HepG2 (cell line): ENCODE results near the gene POP7. TPM values are rescaled to one million over a fixed set of nuclear protein-coding genes. Genes with fewer than 3 reads are reported as not detected.

Experiments
- AKAP8 ChIP-seq: sonication (generic); formaldehyde crosslinking; IDR thresholded peaks from 2 replicates; pipeline ENCODE4 v1.5.1; 2020; ENCODE audit warnings: mild to moderate bottlenecking, missing genetic modification reagents
- ARID4A ChIP-seq: sonication (generic); formaldehyde crosslinking; IDR thresholded peaks from 2 replicates; pipeline ENCODE4 v1.5.0; 2020; ENCODE audit warnings: mild to moderate bottlenecking, missing genetic modification reagents, borderline replicate concordance
- ATF7 ChIP-seq, 2 experiments: fragments of 450-650 bp in 1 of 2; sonication (generic) in 1 of 2; formaldehyde crosslinking in 1 of 2; IDR thresholded peaks; 2 replicates each; pipeline versions ENCODE4 v1.4.0 to v1.6.1; 2016 to 2020; ENCODE audit warnings: antibody characterized with exemption in 1 of 2, mild to moderate bottlenecking in 1 of 2, missing genetic modification reagents in 1 of 2
- BRF2 ChIP-seq: sonication (generic); formaldehyde crosslinking; IDR thresholded peaks from 2 replicates; pipeline ENCODE4 v1.8.1; 2022; ENCODE audit warnings: mild to moderate bottlenecking, missing genetic modification reagents
- FLYWCH1 ChIP-seq: sonication (generic); formaldehyde crosslinking; IDR thresholded peaks from 2 replicates; pipeline ENCODE4 v1.8.1; 2023; ENCODE audit warnings: mild to moderate bottlenecking, missing genetic modification reagents
- GABPB1 ChIP-seq: IDR thresholded peaks from 2 replicates; pipeline ENCODE4 v1.6.1; 2016; ENCODE audit warnings: mild to moderate bottlenecking, missing genetic modification reagents, moderate library complexity, missing compliant biosample characterization
- ISL2 ChIP-seq: sonication (generic); formaldehyde crosslinking; IDR thresholded peaks from 2 replicates; pipeline ENCODE4 v1.5.0; 2020; ENCODE audit warnings: missing genetic modification reagents
- LCORL ChIP-seq, 2 experiments: fragments of 450-650 bp in 1 of 2; sonication (generic) in 1 of 2; formaldehyde crosslinking in 1 of 2; IDR thresholded peaks; 2 replicates each; pipeline versions ENCODE4 v1.5.0 to v1.6.1; 2017 to 2020; ENCODE audit warnings: antibody characterized with exemption in 1 of 2, missing genetic modification reagents in 1 of 2
- MAX ChIP-seq: IDR thresholded peaks from 2 replicates; pipeline ENCODE4 v1.6.1; 2012; ENCODE audit warnings: inconsistent platforms
- NCOA2 ChIP-seq: sonication (generic); formaldehyde crosslinking; IDR thresholded peaks from 2 replicates; pipeline ENCODE4 v1.8.0; 2022; ENCODE audit warnings: inconsistent platforms
- PLSCR1 ChIP-seq: sonication (generic); formaldehyde crosslinking; IDR thresholded peaks from 2 replicates; pipeline ENCODE4 v1.5.0; 2020; ENCODE audit warnings: missing genetic modification reagents, mild to moderate bottlenecking, borderline replicate concordance
- RAD51 ChIP-seq: fragments of 450-650 bp; IDR thresholded peaks from 2 replicates; pipeline ENCODE4 v1.6.1; 2016; ENCODE audit warnings: borderline replicate concordance
- SAFB2 ChIP-seq: sonication (generic); formaldehyde crosslinking; IDR thresholded peaks from 2 replicates; pipeline ENCODE4 v1.5.1; 2020; ENCODE audit warnings: missing genetic modification reagents, low read depth, mild to moderate bottlenecking, borderline replicate concordance
- SIN3A ChIP-seq: IDR thresholded peaks from 2 replicates; pipeline ENCODE4 v1.6.1; 2011; ENCODE audit warnings: low read depth, mild to moderate bottlenecking, control low read depth, low read length, borderline replicate concordance
- SP5 ChIP-seq: IDR thresholded peaks from 2 replicates; pipeline ENCODE4 v1.6.1; 2016; ENCODE audit warnings: low read depth, borderline replicate concordance
- SPEN ChIP-seq: sonication (generic); formaldehyde crosslinking; IDR thresholded peaks from 2 replicates; pipeline ENCODE4 v1.5.1; 2020; ENCODE audit warnings: low read depth, mild to moderate bottlenecking, missing genetic modification reagents
- TFAP4 ChIP-seq: sonication (generic); IDR thresholded peaks from 2 replicates; pipeline ENCODE4 v1.6.1; 2016; ENCODE audit warnings: low read depth, borderline replicate concordance
- XBP1 ChIP-seq: sonication (generic); formaldehyde crosslinking; IDR thresholded peaks from 2 replicates; pipeline ENCODE4 v1.5.0; 2020; ENCODE audit warnings: missing genetic modification reagents
- ZBTB38 ChIP-seq: sonication (generic); formaldehyde crosslinking; IDR thresholded peaks from 2 replicates; pipeline ENCODE4 v1.5.1; 2020; ENCODE audit warnings: mild to moderate bottlenecking, missing genetic modification reagents
- ZFP36L2 ChIP-seq: sonication (generic); formaldehyde crosslinking; IDR thresholded peaks from 2 replicates; pipeline ENCODE4 v1.4.0; 2020; ENCODE audit warnings: missing genetic modification reagents
- ZMYM3 ChIP-seq: sonication (generic); formaldehyde crosslinking; IDR thresholded peaks from 2 replicates; pipeline ENCODE4 v1.5.1; 2020; ENCODE audit warnings: mild to moderate bottlenecking, missing genetic modification reagents
- ZNF451 ChIP-seq: sonication (generic); formaldehyde crosslinking; IDR thresholded peaks from 2 replicates; pipeline ENCODE4 v1.5.0; 2020; ENCODE audit warnings: mild to moderate bottlenecking, missing genetic modification reagents
- ZNF562 ChIP-seq: sonication (generic); formaldehyde crosslinking; IDR thresholded peaks from 2 replicates; pipeline ENCODE4 v1.8.0; 2022; ENCODE audit warnings: missing genetic modification reagents, borderline replicate concordance
- ZNF720 ChIP-seq: sonication (generic); formaldehyde crosslinking; IDR thresholded peaks from 2 replicates; pipeline ENCODE4 v1.4.0; 2020; ENCODE audit warnings: missing genetic modification reagents
- polyA plus RNA-seq, 8 experiments: library from polyadenylated mRNA; depleted of rRNA in 3 of 8; stranded (reverse) in 7 of 8; unstranded in 1 of 8; fragments of >200 nt; fragmentation: Illumina TruSeq in 4 of 8; extraction: Trizol in 4 of 8; gene quantifications; 2 replicates each; pipeline versions ENCODE4 v1.2.1 to v1.2.3, GENCODE V29; 2011 to 2016; ENCODE audit warnings: low read depth in 4 of 8, missing spikeins in 1 of 8, mixed read lengths in 1 of 8; ENCODE audit not compliant: insufficient read depth in 1 of 8
- total RNA-seq, 5 experiments: library from RNA; depleted of rRNA; stranded (reverse); fragments of >200 nt; fragmentation: Illumina TruSeq; extraction: Trizol; gene quantifications; 2 replicates each; pipeline ENCODE4 v1.2.3, GENCODE V29; 2016; ENCODE audit warnings: low read depth in 1 of 5

POP7 gene
- total and polyA plus RNA-seq, 2 of the 13 experiments (the other 11 are each of a cell fraction or from before 2014, with no cell fraction given): 63.9 to 91.1 TPM

- TF ChIP-seq ATF7 (IDR thresholded peaks at IDR 0.05) (no peak), ATF7 (CRISPR knock-in tag; IDR thresholded peaks at IDR 0.05) (0 out of 2 replicates have a peak, but pooled peaks have one; percentile 20), XBP1 (CRISPR knock-in tag) (no peak), ZMYM3 (peak; percentile 80), NCOA2 (0 out of 2 replicates have a peak, but pooled peaks have one; percentile 24), SIN3A (no peak), FLYWCH1 (no peak), ZBTB38 (CRISPR knock-in tag) (peak; percentile 92), ZNF451 (CRISPR knock-in tag) (0 out of 2 replicates have a peak, but pooled peaks have one; percentile 63), SPEN (CRISPR knock-in tag) (peak; percentile 80), ARID4A (peak; percentile 51; the same call in 1 of the 2 replicates), ZFP36L2 (no peak), SP5 (CRISPR knock-in tag) (peak; percentile 80; the same call in 1 of the 2 replicates), SAFB2 (CRISPR knock-in tag) (no peak; the same call in 1 of the 2 replicates), ZNF562 (no peak), AKAP8 (CRISPR knock-in tag) (peak; percentile 60; the same call in 1 of the 2 replicates), RAD51 (no peak), BRF2 (CRISPR knock-in tag) (no peak), TFAP4 (no peak), MAX (peak; percentile 77), ISL2 (CRISPR knock-in tag) (no peak), LCORL (IDR thresholded peaks at IDR 0.05) (no peak), LCORL (CRISPR knock-in tag; IDR thresholded peaks at IDR 0.05) (peak; percentile 96), GABPB1 (CRISPR knock-in tag) (no peak), ZNF720 (no peak), PLSCR1 (no peak)
Measured at GRCh38 chr7:100723732-100724275, 17.9 kb downstream of the POP7 start (continued).
